DND-41 (cell line): ENCODE results near the gene EDN2.

ENCODE experiments used
- EZH2 ChIP-seq: IDR thresholded peaks from 3 replicates; pipeline ENCODE4 v1.6.1; 2012; ENCODE audit warnings: borderline replicate concordance, low read depth, mild to moderate bottlenecking, moderate library complexity, low read length, inconsistent platforms; ENCODE audit not compliant: severe bottlenecking
- TF ChIP-seq, protein P1 (sequence below): IDR thresholded peaks from 2 replicates; pipeline ENCODE4 v1.5.1; 2012; ENCODE audit warnings: borderline replicate concordance, low read length, moderate library complexity, mild to moderate bottlenecking; ENCODE audit not compliant: poor library complexity, severe bottlenecking; ENCODE audit errors: extremely low read depth

- TF ChIP-seq EZH2, result no peak
- TF ChIP-seq, protein P1, sequence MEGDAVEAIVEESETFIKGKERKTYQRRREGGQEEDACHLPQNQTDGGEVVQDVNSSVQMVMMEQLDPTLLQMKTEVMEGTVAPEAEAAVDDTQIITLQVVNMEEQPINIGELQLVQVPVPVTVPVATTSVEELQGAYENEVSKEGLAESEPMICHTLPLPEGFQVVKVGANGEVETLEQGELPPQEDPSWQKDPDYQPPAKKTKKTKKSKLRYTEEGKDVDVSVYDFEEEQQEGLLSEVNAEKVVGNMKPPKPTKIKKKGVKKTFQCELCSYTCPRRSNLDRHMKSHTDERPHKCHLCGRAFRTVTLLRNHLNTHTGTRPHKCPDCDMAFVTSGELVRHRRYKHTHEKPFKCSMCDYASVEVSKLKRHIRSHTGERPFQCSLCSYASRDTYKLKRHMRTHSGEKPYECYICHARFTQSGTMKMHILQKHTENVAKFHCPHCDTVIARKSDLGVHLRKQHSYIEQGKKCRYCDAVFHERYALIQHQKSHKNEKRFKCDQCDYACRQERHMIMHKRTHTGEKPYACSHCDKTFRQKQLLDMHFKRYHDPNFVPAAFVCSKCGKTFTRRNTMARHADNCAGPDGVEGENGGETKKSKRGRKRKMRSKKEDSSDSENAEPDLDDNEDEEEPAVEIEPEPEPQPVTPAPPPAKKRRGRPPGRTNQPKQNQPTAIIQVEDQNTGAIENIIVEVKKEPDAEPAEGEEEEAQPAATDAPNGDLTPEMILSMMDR, result no peak
Measured at GRCh38 chr1:41486053-41486370, 1.5 kb upstream of the EDN2 start.
